Activated naive CD4-positive, alpha-beta T cell (primary cell): Measurements from ENCODE around the gene AKNAD1.

Experiments
- DNase-seq, 4 experiments: peaks; one replicate each; lab custom pipeline; 2025; lab: John Stamatoyannopoulos, UW

AKNAD1 gene

GRCh38 chr1:108863984-108864383 is 7.1 kb upstream of the AKNAD1 start:
- DNase-seq: no peak

GRCh38 chr1:108862698-108863477 is 6.0 kb upstream of the AKNAD1 start:
- no peak for DNase-seq

- DNase-seq: no peak
These were observed 5.2 kb upstream of the AKNAD1 start for GRCh38 chr1:108862017-108862610.

GRCh38 chr1:108861566-108861965 is 4.7 kb upstream of the AKNAD1 start:
- DNase-seq: no peak

- DNase-seq: no peak
These were observed 3.5 kb upstream of the AKNAD1 start for GRCh38 chr1:108860190-108860907.

- DNase-seq: no peak
These were observed 1.5 kb upstream of the AKNAD1 start for GRCh38 chr1:108858230-108858950.

GRCh38 chr1:108854221-108855019 is 2.5 kb downstream of the AKNAD1 start:
- no peak for DNase-seq

GRCh38 chr1:108852221-108852975 is 4.5 kb downstream of the AKNAD1 start:
- DNase-seq: no peak

GRCh38 chr1:108851567-108851966 is 5.3 kb downstream of the AKNAD1 start:
- no peak for DNase-seq

GRCh38 chr1:108850929-108851328 is 6.0 kb downstream of the AKNAD1 start:
- DNase-seq: no peak

GRCh38 chr1:108848806-108849205 is 8.1 kb downstream of the AKNAD1 start:
- no peak for DNase-seq

- no peak for DNase-seq
These were observed 9.4 kb downstream of the AKNAD1 start for GRCh38 chr1:108847494-108847893.

- no peak for DNase-seq
These were observed 10.9 kb downstream of the AKNAD1 start for GRCh38 chr1:108845991-108846390.

- no peak for DNase-seq
These were observed 11.4 kb downstream of the AKNAD1 start for GRCh38 chr1:108845446-108845845.

- no peak for DNase-seq
These were observed 13.3 kb downstream of the AKNAD1 start for GRCh38 chr1:108843390-108844137.

GRCh38 chr1:108842525-108843181 is 14.2 kb downstream of the AKNAD1 start:
- no peak for DNase-seq

GRCh38 chr1:108841703-108842102 is 15.2 kb downstream of the AKNAD1 start:
- DNase-seq: no peak

GRCh38 chr1:108832929-108833328 is 24.0 kb downstream of the AKNAD1 start:
- DNase-seq: no peak

- no peak for DNase-seq
These were observed 25.7 kb downstream of the AKNAD1 start for GRCh38 chr1:108831225-108831624.
